K562 (cell line): ENCODE results near the gene NRSN2.

ENCODE experiments used
- ELF1 ChIP-seq: fragments of 200-800 bp; sonication (Bioruptor generic); IDR thresholded peaks from 2 replicates; pipeline ENCODE4 v1.6.1; 2016; ENCODE audit warnings: missing genetic modification characterization, missing compliant biosample characterization
- GABPA ChIP-seq: fragments of 200-800 bp; sonication (Bioruptor generic); conservative IDR thresholded peaks from 2 replicates; pipeline ENCODE4 v1.6.1; 2016; ENCODE audit warnings: low read depth, missing genetic modification characterization, missing compliant biosample characterization
- HNRNPUL1 ChIP-seq: fragments of 200-400 bp; formaldehyde crosslinking; IDR thresholded peaks from 2 replicates; pipeline ENCODE4 v1.6.1; 2017; ENCODE audit warnings: low read length
- NUFIP1 ChIP-seq: fragments of 450-650 bp; IDR thresholded peaks from 2 replicates; pipeline ENCODE4 v1.6.1; 2018; ENCODE audit not compliant: partially characterized antibody
- POLR2A ChIP-seq: fragments of 450-650 bp; conservative IDR thresholded peaks from 2 replicates; pipeline ENCODE4 v1.6.1; 2016
- PTBP1 ChIP-seq: fragments of 200-400 bp; formaldehyde crosslinking; IDR thresholded peaks from 2 replicates; pipeline ENCODE4 v1.6.1; 2017; ENCODE audit warnings: low read depth, low read length
- SRF ChIP-seq, 2 experiments: fragments of 250-450, 450-650 bp in 1 of 2; sonication (Bioruptor Pico) in 1 of 2; sonication (generic) in 1 of 2; formaldehyde crosslinking; IDR thresholded peaks; 2 replicates each; pipeline versions ENCODE4 v1.5.0 to v1.5.1; 2020 to 2022; ENCODE audit warnings: mild to moderate bottlenecking in 1 of 2, missing genetic modification reagents in 1 of 2
- STAT5B ChIP-seq: fragments of 250-450 bp; sonication (Bioruptor Pico); IDR thresholded peaks from 2 replicates; pipeline ENCODE4 v1.8.0; 2021; ENCODE audit warnings: mild to moderate bottlenecking, inconsistent platforms
- ZBTB1 ChIP-seq: sonication (generic); formaldehyde crosslinking; IDR thresholded peaks from 2 replicates; pipeline ENCODE4 v1.8.1; 2023; ENCODE audit warnings: missing genetic modification reagents, low read depth, mild to moderate bottlenecking, borderline replicate concordance
- TF ChIP-seq, protein P1 (sequence below): fragments of 250-450 bp; sonication (Bioruptor Pico); IDR thresholded peaks from 2 replicates; pipeline ENCODE4 v1.8.0; 2022; ENCODE audit warnings: inconsistent platforms
- TF ChIP-seq, protein P2 (sequence below), 3 experiments: IDR thresholded peaks in 2 of 3; conservative IDR thresholded peaks in 1 of 3; 2 replicates each; pipeline ENCODE4 v1.5.1; 2011 to 2012; ENCODE audit warnings: low read length in 3 of 3, mild to moderate bottlenecking in 3 of 3, control low read depth in 2 of 3, improper control_type of control experiment in 1 of 3, inconsistent platforms in 1 of 3, low read depth in 1 of 3, mixed read lengths in 1 of 3, moderate library complexity in 1 of 3; ENCODE audit not compliant: insufficient read depth in 2 of 3
- TF ChIP-seq, protein P3 (sequence below): fragments of 450-650 bp; IDR thresholded peaks from 2 replicates; pipeline ENCODE4 v1.6.1; 2016; ENCODE audit warnings: borderline replicate concordance

DNA sequence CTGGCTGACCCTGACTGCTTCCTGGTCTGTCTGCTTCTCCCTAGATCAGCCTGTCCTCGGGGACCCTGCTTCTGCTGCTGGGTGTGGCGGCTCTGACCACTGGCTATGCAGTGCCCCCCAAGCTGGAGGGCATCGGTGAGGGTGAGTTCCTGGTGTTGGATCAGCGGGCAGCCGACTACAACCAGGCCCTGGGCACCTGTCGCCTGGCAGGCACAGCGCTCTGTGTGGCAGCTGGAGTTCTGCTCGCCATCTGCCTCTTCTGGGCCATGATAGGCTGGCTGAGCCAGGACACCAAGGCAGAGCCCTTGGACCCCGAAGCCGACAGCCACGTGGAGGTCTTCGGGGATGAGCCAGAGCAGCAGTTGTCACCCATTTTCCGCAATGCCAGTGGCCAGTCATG, 6.3 kb downstream of the NRSN2 start:
- TF ChIP-seq, protein P1, sequence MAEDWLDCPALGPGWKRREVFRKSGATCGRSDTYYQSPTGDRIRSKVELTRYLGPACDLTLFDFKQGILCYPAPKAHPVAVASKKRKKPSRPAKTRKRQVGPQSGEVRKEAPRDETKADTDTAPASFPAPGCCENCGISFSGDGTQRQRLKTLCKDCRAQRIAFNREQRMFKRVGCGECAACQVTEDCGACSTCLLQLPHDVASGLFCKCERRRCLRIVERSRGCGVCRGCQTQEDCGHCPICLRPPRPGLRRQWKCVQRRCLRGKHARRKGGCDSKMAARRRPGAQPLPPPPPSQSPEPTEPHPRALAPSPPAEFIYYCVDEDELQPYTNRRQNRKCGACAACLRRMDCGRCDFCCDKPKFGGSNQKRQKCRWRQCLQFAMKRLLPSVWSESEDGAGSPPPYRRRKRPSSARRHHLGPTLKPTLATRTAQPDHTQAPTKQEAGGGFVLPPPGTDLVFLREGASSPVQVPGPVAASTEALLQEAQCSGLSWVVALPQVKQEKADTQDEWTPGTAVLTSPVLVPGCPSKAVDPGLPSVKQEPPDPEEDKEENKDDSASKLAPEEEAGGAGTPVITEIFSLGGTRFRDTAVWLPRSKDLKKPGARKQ (CRISPR knock-in tag), result no peak
- no peak for TF ChIP-seq ELF1 (tag)
- no peak for TF ChIP-seq SRF (CRISPR knock-in tag; IDR thresholded peaks at IDR 0.05)
- TF ChIP-seq NUFIP1, result no peak
- TF ChIP-seq, protein P2, sequence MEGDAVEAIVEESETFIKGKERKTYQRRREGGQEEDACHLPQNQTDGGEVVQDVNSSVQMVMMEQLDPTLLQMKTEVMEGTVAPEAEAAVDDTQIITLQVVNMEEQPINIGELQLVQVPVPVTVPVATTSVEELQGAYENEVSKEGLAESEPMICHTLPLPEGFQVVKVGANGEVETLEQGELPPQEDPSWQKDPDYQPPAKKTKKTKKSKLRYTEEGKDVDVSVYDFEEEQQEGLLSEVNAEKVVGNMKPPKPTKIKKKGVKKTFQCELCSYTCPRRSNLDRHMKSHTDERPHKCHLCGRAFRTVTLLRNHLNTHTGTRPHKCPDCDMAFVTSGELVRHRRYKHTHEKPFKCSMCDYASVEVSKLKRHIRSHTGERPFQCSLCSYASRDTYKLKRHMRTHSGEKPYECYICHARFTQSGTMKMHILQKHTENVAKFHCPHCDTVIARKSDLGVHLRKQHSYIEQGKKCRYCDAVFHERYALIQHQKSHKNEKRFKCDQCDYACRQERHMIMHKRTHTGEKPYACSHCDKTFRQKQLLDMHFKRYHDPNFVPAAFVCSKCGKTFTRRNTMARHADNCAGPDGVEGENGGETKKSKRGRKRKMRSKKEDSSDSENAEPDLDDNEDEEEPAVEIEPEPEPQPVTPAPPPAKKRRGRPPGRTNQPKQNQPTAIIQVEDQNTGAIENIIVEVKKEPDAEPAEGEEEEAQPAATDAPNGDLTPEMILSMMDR (IDR thresholded peaks at IDR 0.05 in 2 of 3, conservative IDR thresholded peaks at IDR 0.05 in 1 of 3; ENCODE audit: insufficient read depth in 2 of 3, low read depth in 1 of 3, low read length in 3 of 3), result no peak
- TF ChIP-seq HNRNPUL1, result no peak
- no peak for TF ChIP-seq POLR2A
- TF ChIP-seq PTBP1, result no peak
- no peak for TF ChIP-seq ZBTB1 (CRISPR knock-in tag)
- no peak for TF ChIP-seq STAT5B (CRISPR knock-in tag)
- no peak for TF ChIP-seq GABPA
- TF ChIP-seq, protein P3, sequence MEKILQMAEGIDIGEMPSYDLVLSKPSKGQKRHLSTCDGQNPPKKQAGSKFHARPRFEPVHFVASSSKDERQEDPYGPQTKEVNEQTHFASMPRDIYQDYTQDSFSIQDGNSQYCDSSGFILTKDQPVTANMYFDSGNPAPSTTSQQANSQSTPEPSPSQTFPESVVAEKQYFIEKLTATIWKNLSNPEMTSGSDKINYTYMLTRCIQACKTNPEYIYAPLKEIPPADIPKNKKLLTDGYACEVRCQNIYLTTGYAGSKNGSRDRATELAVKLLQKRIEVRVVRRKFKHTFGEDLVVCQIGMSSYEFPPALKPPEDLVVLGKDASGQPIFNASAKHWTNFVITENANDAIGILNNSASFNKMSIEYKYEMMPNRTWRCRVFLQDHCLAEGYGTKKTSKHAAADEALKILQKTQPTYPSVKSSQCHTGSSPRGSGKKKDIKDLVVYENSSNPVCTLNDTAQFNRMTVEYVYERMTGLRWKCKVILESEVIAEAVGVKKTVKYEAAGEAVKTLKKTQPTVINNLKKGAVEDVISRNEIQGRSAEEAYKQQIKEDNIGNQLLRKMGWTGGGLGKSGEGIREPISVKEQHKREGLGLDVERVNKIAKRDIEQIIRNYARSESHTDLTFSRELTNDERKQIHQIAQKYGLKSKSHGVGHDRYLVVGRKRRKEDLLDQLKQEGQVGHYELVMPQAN, result no peak
